NOMO-1 (cell line): ENCODE measurements around the gene ZBTB34.
A peak's percentile ranks its signal among the peaks of the same experiment; 100 is the strongest.

Source experiments
- DNase-seq, 2 experiments: peaks; one replicate each; lab custom pipeline; 2025; ENCODE audit not compliant: unreplicated experiment in 2 of 2; lab: John Stamatoyannopoulos, UW

Gene ZBTB34

DNA sequence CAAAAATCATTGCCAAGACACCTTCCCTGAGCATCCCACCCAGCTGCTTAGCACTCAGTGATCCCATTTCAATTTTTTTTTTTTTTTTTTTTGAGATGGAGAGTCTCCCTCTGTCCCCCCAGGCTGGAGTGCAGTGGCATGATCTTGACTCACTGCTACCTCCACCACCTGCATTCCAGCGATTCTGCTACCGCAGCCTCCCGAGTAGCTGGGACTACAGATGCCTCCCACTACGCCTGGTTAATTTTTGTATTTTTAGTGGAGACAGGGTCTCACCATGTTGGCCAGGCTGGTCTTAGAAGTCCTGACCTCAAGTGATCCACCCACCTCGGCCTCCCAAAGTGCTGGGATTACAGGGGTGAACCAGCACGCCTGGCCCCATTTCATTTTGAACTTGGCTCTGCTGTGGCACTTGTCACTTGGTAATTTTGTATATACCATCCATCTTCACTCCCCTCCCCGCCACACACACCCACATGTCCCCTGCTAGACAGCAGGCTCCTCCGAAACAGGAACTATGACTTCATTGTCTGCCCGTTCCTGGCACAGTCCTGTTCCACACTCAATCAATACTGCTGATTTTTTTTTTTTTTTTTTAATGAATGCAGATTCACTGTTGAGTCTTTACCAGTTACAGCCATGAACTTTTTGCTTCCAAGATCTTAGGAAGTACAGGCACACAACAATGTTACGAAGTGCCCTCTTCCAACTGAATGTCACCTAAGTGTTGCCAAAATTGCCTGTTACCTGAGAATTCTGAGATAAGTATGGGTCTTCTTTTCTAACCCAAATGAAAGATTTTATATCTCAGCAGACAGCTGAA lies 17.3 kb upstream of the ZBTB34 start:
- DNase-seq, result peak; percentile 37 to 38

DNA sequence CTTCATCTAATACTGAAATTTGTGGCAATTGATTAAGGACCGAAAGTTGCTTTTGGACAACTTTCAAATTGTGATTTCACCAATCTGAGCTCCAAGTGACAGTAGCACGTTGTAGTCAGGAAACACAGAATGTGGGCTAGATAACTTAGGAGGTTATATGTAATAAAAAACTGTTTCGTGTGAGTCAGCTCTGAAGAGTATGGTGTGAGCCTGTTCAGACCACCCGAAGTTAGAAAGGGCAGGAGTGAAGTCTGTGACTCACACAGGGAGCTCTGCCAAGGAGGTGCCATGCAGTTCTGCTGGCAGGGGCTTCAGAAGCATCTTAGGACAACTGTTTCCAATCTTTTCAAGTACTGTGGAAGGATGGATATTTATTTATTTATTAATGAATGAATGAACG lies 16.4 kb upstream of the ZBTB34 start:
- no peak for DNase-seq

DNA sequence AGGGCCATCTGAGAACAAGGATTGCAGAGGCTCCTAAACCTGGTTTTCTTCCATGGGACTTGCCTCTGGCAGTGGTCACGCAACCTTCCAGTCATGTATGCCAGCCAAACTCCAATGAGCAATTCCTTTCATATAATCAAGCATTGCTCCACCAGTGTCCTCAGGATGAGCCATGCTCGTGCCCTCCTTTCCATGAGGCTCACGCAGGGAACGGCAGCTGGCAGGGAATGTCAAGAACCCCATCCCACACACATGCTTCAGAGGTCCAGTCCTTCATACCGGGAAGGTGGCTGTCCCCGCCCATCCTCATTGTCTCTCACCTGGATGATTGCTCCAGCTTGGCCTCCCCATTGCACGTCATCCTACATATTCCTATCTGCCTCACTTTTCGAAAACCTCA lies 13.4 kb upstream of the ZBTB34 start:
- no peak for DNase-seq

DNA sequence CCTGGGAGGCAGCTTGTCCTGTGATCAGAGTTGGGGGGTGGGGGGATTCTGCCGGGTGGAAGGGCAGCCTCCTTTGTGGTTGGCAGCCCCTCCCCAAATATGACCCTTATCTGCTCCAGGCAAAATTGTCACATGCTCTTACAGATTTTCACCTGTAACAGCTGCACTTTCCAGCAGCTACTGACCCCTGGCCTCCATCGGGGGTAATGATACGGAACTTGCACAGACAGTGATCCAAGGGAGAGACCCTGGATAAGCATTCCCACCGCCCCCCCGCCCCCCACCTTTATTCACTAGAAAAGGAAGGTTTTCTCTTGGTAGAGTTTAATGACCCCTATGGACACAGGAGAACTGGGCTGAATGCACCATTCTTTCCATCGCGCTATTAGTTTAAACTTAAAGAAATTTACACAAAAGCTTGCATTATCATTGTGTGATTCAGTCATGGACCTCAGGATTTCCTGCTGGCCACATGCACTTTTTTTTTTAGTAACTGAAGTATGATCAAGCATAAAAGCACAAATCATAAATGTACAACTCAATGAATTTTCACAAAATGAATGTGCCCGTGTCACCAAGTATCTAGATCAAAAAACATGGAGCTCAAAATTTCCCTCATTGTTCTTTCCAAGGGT lies 10.7 kb upstream of the ZBTB34 start:
- no peak for DNase-seq

DNA sequence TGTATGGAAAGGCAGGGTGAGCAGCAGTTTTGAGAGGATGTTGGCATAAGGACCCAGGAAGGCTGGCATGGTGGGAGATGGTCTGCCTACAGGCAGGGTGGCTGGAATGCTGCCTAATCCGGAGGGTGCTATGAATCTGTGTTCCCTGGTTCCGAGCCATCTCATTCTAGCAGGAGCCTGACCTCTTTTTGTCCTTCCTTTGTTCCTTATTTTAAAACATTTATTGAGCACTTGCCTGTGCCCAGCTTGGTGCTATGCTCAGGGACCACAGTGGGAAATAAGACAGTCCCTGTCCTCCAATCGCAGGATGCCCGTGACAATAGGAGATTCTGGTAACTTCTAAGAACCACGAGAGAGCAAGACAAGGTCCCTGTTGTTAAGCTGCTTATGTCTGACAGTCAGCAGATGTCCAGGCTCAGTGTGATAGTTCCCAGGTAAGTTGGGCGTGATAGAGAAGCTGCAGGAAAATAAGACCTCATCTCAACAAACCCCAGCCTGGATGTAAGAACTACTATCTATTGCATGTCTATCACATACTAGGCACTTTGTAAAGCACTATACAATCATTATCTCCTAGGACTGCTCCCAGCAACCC lies 9.1 kb upstream of the ZBTB34 start:
- no peak for DNase-seq

DNA sequence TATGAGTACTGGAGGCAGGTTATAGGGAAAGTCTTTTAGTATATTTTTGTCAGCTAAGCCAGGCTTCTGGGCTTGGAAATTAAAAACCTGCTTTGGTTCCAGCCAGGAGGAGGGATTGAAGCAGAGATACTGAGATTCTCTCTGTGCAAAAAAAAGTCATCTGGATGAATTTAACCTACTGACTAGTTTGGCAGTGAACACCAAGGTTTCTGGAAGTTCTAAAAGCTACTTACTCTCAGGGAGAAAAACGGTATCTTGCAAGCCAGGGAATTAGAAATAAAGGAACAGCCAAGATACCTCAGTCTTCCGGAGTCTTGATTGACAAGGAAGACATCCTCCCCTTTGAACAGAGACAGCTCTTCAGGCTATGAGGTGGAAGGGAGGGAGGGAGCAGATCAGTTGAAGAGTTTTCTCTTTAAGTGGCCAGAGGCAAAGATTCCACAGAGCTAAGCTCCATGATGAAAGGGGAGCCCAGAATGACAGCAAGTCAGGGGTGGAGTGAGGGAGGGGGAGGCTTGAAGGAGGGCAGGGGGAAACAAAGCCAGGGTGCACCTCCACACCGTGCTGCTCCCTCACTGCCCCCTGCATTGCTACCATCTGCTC lies 8.3 kb upstream of the ZBTB34 start:
- DNase-seq, result no peak

DNA sequence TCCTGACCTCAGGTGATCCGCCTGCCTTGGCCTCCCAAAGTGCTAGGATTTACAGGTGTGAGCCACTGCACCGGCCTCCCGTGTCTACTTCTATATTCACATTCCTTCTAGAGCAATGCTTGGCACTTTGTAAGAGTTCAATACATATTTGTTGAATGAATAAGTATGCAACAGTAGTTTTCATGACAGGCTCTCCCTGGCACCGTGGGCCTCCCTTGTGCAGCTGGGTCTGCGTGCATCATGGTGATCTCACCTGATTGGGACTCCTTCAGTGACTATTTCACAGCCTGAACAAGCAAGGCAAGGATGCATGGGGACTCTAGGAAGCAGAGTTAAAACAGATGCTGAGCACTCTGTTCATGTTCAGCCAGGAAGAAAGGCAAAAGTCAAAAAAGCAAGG lies 6.8 kb upstream of the ZBTB34 start:
- DNase-seq, result no peak

DNA sequence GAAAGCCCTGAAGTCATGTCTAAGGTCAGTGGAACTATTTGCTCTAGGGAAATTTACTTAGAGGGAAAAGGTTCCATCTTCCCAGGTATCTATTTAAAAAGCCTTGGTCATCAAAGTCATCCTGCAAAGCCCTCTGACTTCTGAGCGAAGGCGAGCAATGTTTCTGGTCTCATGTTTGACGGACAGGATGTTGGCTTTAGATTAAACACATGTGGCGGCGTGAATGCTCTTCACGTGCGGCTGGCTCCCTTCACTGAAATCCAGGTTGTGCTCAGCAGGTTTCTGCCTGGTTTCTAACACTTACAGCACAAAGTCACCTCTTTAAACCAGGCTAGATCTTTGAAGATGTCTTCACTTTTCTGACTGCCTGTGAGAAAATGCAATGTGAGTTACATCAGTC lies 5.7 kb upstream of the ZBTB34 start:
- DNase-seq, result no peak

DNA sequence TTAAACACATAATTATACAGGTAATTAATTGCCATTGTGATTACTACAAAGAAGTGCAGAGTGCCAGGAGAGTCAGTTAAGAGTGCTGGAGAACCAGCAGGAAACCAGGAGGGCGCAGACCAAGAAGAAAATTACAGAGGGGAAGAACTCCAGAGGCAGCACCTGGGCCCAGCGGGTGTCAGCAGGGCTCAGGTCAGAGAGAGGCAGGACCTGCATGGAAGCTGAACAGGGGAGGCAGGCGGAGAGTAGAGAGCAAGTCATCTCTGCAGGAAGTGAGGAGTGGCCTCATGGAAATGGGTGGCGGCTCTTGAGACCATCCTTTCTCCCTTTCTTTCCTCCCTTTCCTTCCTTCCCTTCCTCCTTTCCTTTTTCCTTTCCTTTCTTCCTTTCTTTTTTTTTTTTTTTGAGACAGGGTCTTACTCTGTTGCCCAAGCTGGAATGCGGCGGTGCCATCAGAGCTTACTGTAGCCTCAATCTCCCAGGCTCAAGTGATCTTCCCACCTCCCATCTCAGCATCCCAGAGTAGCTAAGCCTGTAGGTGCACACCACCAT lies 4.0 kb upstream of the ZBTB34 start:
- DNase-seq, result no peak

DNA sequence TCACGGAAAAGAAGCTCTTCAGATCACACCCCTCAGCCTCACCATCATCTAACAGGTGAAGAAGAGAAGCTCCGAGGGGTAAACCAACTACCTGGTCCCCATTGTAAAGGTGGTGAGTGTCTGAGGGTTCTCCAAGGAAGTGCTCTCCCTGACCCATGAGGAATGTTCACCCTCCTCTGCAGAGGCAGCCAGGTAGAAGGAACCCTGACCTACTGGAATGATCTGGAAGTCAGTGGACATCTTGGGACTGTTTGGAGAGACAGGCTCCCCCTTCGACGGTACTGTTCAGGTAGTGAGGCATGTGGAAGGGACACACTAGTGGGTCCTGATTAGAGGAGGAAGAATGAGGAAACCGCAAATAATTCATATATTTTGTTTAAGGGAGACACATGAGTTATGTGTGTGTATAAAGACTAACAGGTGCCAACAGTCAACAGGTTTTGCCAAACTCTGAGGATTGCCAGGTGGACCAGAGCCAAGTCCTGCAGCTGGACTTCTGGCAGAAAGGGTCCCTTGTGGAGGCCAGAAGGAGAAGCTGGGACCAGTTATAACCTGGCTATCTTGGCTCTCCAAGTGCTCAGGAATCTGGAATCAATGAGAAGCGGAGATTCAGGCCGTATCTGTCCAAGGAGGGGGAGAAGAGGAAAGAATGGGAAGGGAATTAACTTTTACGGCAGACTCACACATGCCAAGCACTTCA lies 3.0 kb upstream of the ZBTB34 start:
- DNase-seq, result no peak

DNA sequence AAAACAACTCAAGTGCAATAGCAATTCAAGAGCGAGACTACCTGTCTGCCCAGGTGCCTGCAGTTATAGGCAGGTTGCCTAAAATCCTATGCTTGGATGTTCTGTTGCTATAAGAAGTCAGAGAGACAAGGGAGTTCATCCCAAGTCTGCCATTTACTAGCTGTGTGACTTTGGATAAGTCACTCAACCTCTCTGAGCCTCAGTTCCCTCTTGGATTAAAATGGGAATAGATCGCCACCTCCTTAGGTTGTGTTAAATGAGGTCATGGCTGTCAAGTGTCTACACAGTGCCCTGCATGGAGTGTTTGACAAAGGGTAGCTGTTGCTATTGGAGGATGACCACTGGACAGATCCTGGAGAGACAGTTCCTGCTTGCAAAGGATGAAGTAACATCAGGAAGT lies 1.3 kb upstream of the ZBTB34 start:
- DNase-seq, result no peak

DNA sequence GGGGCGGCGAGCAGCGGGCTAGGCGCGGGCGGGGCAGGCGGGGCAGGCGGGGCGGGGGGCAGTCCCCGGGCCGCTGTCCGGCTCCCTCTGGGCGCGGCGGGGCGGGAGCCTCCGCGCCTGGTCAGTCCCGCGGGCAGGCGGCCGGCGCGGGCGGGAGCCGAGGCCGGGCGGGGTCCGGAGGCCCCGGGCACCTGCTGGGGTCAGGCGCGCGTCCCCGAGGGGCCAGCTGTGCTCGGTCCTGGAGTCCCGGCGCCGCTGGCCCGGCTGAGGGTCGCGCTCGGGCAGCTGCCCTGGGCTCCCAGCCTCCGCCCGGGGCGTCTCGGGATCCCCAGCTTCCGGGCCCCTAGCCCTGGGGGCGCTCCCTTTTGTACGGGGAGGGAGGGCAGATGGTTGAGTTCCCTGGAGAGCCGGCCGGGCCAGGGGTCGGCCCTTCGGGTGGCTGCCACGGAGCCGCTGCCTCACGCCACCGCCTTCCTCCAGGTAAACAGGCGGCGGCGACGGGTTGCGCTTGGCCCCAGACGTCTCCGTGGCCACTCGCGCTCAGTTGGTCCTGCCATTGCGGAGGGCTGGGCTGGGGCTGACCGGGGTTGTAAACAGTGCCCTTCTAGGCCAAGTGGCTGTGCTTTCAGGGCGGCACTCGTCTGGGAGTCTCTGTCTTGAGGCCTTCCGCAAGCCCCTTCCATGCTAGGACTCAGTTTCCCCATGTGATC lies 473 bp downstream of the ZBTB34 start:
- DNase-seq, result peak in 1 of 2 experiments; percentile 4

DNA sequence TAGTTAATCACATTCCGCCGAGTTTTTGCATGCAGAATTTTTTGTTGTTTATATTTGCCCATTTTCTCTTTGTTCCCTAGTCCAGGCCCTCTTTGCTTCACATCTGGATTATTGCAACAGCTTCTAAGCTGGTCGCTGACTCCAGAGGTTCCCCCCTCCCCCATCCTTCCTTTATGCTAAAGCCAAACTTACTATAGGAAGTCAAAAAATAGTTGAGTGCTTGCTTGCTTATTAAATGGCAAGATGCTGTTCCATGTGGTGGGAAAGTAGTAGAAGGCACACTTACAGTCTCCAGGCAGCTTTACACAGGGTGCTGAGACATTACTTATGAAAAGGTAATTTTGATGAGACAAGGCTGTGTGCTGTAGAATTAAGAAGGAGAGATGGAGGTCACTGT lies 1.3 kb downstream of the ZBTB34 start:
- DNase-seq, result peak; percentile 53 to 65

DNA sequence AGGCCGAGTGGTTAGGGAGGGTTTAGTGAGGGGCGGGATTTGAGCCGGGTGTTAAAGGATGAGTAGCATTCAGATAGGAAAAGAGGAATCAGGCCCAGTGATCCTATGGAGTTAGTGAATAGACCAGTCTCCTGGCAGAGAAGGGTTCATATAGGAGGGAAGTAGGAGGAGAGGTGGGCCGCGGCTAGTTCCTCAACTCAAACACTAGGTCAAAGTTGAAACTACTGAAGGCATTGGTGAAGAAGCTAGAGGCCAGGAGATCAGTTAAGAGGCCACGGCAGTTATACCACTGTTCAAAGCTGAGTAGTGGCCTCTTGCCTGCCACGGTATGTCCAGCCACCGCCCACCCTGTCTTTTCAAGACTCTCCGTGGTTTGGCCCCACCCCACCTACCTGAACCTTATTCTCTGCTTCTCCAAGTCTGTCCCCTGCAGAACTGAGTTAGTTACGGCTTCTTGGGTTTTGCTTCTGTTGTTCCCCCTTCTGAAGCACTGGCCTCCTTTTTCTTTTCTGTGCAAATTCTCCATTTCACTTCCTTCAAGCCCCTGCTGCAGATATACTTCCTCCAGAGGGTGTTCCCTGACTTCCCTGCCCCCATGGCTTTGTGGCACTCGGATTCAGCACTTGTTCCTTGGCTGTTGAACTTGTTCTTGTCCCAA lies 1.8 kb downstream of the ZBTB34 start:
- DNase-seq, result peak; percentile 46 to 68

DNA sequence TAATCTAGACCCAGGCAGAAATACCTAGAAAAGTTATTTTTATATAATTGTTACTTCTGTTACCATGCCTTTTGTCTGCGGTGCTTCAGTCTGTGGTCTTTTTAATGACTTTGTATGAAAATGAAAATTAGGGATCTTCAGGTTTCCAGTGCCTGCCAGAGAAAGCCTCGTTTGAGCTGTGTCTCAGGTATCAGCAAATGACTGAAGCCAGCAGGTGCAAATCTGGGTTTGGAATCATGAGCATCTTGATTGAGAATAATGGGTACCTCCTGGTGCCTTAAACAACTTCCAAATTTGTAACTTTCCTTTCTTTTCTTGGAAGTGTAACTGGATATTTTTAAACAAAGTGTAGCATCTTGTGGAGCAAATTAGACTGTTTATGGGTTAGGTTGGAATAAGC lies 4.3 kb downstream of the ZBTB34 start:
- no peak for DNase-seq

DNA sequence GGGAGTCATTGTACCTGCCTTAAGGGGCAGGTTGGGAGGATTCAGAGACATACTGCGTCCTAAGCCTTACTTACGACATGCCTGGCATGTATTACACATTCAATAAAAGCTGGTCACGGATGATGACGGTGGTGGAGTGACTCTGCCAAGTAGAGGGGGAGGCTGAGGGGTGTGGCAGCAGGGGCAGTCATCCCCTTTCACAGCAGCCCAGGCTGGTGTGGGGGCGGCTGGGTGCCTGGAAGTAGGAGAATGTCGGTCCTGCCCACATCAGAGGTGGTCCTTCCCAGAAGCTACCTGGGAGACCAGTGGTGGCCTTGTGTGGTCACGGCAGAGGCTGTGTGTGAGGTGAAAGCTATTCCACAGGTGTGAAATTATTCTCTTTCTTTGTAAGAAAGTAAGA lies 8.9 kb downstream of the ZBTB34 start:
- DNase-seq, result no peak

DNA sequence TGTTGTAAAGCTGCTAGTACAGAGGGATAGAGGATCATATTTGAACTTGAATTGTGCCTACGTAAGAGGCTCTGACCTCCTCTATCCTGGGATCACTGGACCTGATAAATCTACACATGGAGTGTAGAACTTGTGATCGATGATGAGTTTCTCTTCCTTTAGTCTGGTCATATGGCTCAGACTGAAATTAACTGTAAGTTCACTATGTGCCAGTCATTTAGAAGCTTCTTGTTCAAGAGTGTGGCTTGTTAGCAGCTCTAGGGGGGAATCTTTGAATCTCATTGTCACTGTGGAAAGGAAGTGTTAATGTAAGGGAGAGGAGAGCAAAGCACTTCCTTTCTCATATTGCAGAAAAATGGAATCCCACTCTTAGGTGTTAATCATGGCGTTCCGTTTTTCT lies 12.1 kb downstream of the ZBTB34 start:
- no peak for DNase-seq

DNA sequence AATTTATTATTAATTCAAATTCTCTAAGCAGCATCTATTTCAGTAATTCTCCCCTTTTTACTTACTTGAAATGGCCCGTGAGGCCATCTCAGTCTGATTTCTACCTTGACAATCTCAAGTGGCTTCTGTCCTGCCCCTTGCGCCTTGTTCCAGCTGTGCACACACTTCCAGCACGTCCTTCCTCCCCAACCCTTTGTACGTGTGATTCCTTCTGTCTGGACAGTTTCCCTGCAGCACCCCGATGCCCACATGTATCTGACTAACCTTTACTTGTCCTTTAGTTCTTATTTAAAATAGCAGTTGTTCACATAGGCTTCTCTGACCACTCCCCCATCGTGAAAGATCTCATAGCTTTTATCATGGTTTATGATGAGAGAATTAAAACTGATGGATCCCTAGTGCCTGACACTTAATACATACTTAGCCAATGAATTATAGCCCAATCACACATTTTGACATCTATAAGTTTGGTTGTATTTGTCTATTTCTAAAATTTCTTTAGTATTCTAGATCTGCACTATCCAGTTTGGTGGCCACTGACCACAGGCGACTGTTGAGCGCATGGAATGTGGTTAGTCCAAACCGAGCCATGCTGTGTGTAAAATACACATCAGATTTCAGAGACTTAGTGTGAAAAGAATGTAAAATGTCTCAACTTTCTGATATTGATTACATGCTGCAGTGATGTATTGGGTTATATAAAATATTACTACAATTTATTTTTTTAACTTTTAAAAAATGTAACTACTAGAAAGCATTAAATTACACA lies 14.3 kb downstream of the ZBTB34 start:
- DNase-seq, result no peak
